Upper lobe of left lung (tissue), 6 donors: ENCODE data around the gene TAS2R46. TPM values are rescaled to one million over a fixed set of nuclear protein-coding genes. Genes with fewer than 3 reads are reported as not detected.

ENCODE experiments used
- ATAC-seq, 2 donors: fragments of 200-7000 bp; cut with Tn5 transposase; one replicate each; pipeline ENCODE4 v1.9.1; 2022; ENCODE audit warnings: mild to moderate bottlenecking in 2 of 2, moderate library complexity in 2 of 2; ENCODE audit not compliant: low FRiP score in 2 of 2
- DNase-seq, 2 donors: peaks; one replicate each; pipeline ENCODE4 v3.0.0-alpha.2; 2019 to 2020
- H3K27ac ChIP-seq, 4 donors: fragments of 200-600 bp; sonication (generic); one replicate each; pipeline ENCODE4 v1.5.1; 2016 to 2019
- H3K27me3 ChIP-seq, 4 donors: fragments of 200-600 bp; sonication (generic); one replicate each; pipeline ENCODE4 v1.5.1; 2017 to 2019
- H3K36me3 ChIP-seq, 4 donors: fragments of 200-600 bp; sonication (generic); one replicate each; pipeline ENCODE4 v1.5.1; 2016 to 2019
- H3K4me1 ChIP-seq, 4 donors: fragments of 200-600 bp; sonication (generic); one replicate each; pipeline ENCODE4 v1.5.1; 2018 to 2019
- H3K4me3 ChIP-seq, 4 donors: fragments of 200-600 bp; sonication (generic); one replicate each; pipeline ENCODE4 v1.5.1; 2017 to 2019; ENCODE audit warnings: mild to moderate bottlenecking in 2 of 4, moderate library complexity in 1 of 4
- H3K9me3 ChIP-seq, 4 donors: fragments of 200-600 bp; sonication (generic); one replicate each; pipeline ENCODE4 v1.5.1; 2018 to 2019
- EP300 ChIP-seq, 4 donors: sonication (generic); formaldehyde crosslinking; IDR thresholded peaks; one replicate each; pipeline ENCODE4 v1.5.1; 2017; ENCODE audit warnings: antibody characterized with exemption in 4 of 4, control low read depth in 2 of 4
- POLR2A ChIP-seq, 4 donors: fragments of 450-650 bp; IDR thresholded peaks; one replicate each; pipeline ENCODE4 v1.5.1; 2016 to 2017; ENCODE audit warnings: antibody characterized with exemption in 4 of 4, mild to moderate bottlenecking in 2 of 4
- POLR2AphosphoS5 ChIP-seq, 2 donors: sonication (generic); formaldehyde crosslinking; IDR thresholded peaks; one replicate each; pipeline ENCODE4 v1.5.1; 2017; ENCODE audit warnings: antibody characterized with exemption in 2 of 2
- WGBS, 2 donors: methylation state at CpG; one replicate each; pipeline ENCODE4 v1.1.5; 2017 to 2018; 5-methylcytosine and 5-hydroxymethylcytosine counted together
- total RNA-seq, 6 donors: library from RNA; depleted of rRNA in 4 of 6; stranded (reverse); fragments of >200 nt in 4 of 6; gene quantifications; one replicate each; pipeline versions ENCODE4 v1.1.0 to v1.2.1, GENCODE V29; 2016 to 2021
- TF ChIP-seq, protein P1 (sequence below), 6 experiments: fragments of 450-650 bp in 4 of 6; fragments of 200-600 bp in 2 of 6; sonication (generic) in 2 of 6; IDR thresholded peaks; one replicate each; pipeline ENCODE4 v1.5.1; 2016 to 2019; ENCODE audit warnings: antibody characterized with exemption in 6 of 6
- donor health status: DM: no; HTN: no; CAD: no; lungs with moderate emphysema.
- donor health status: DM: no; HTN: yes; CAD: no; lungs with severe emphysema.

TAS2R46 gene
- total RNA-seq, 6 donors from 2014 or later: 0.47 to 7.1 (median 2.2) TPM; not detected in 1

DNA sequence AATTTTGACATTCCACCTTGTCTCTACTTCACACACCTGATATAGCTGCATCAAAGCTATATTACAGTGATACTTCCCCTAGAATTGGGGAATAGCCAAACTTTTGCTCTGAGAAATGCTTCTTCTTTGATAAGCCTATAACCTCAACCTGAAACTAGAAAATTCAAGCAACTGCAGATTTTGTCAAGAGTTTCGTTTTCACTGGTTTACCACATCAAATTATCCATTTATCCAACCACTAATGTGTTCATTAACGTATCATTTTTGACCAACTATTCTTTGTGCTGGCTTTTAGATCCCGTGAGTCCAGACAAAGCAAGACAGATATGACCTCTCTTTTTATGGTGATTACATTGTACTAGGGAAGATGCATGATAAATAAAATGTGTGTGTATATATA is 13.5 kb upstream of the TAS2R46 start:
- Histone ChIP-seq H3K9me3 (no peaks in the 10 kb centered on the region), H3K27ac (no peak overlapping the region), H3K4me3 (no peak overlapping the region), H3K27me3 (no peaks in the 10 kb centered on the region), H3K4me1 (no peaks in the 10 kb centered on the region), H3K36me3 (no peaks in the 10 kb centered on the region)
- WGBS, 2 donors: 70 to 83% methylated on average over 3 of the region's 3 CpGs
- ATAC-seq (no peak), DNase-seq (no peak)
- no peak for TF ChIP-seq EP300 (IDR thresholded peaks at IDR 0.05)
- TF ChIP-seq, protein P1, sequence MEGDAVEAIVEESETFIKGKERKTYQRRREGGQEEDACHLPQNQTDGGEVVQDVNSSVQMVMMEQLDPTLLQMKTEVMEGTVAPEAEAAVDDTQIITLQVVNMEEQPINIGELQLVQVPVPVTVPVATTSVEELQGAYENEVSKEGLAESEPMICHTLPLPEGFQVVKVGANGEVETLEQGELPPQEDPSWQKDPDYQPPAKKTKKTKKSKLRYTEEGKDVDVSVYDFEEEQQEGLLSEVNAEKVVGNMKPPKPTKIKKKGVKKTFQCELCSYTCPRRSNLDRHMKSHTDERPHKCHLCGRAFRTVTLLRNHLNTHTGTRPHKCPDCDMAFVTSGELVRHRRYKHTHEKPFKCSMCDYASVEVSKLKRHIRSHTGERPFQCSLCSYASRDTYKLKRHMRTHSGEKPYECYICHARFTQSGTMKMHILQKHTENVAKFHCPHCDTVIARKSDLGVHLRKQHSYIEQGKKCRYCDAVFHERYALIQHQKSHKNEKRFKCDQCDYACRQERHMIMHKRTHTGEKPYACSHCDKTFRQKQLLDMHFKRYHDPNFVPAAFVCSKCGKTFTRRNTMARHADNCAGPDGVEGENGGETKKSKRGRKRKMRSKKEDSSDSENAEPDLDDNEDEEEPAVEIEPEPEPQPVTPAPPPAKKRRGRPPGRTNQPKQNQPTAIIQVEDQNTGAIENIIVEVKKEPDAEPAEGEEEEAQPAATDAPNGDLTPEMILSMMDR (IDR thresholded peaks at IDR 0.05): no peak
- no peak for TF ChIP-seq POLR2A (IDR thresholded peaks at IDR 0.05)
- no peak for TF ChIP-seq POLR2AphosphoS5 (IDR thresholded peaks at IDR 0.05)

DNA sequence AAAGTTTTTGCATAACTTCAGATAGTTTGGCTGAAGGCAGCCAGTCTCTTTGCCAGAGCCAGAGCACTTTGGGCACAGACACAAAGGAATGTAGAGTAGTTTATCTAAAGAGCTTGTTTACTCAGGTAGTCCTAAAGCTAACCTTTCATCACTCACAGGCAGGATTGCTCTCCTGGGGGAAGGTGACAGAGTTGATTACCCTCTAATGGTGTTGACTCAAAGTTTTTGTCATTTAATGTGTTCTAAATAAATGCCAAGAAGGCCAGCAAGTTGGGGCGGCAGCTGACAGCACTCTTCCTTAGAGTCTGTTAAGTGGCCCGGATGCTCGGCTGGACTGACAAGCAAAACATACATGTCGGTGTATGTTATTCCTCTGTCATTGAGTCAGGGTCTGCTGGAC is 9.3 kb upstream of the TAS2R46 start:
- no peaks in the 10 kb centered on the region for H3K36me3 ChIP-seq
- no peaks in the 10 kb centered on the region for H3K9me3 ChIP-seq
- no peak for DNase-seq
- H3K4me3 ChIP-seq: no peak overlapping the region
- H3K27me3 ChIP-seq: no peaks in the 10 kb centered on the region
- H3K4me1 ChIP-seq: no peaks in the 10 kb centered on the region
- WGBS, 2 donors: 70% methylated on average over 4 of the region's 4 CpGs; no CpG with 5 or more reads in 1 of the 2 donors
- TF ChIP-seq EP300 (IDR thresholded peaks at IDR 0.05) (no peak), POLR2AphosphoS5 (IDR thresholded peaks at IDR 0.05) (no peak), POLR2A (IDR thresholded peaks at IDR 0.05) (no peak)
- TF ChIP-seq, protein P1 (IDR thresholded peaks at IDR 0.05): no peak
- ATAC-seq: no peak
- H3K27ac ChIP-seq: no peak overlapping the region

- Histone ChIP-seq H3K9me3 (no peaks in the 10 kb centered on the region), H3K4me1 (no peaks in the 10 kb centered on the region), H3K4me3 (no peak overlapping the region), H3K27ac (no peak overlapping the region), H3K27me3 (no peaks in the 10 kb centered on the region), H3K36me3 (no peaks in the 10 kb centered on the region)
- TF ChIP-seq EP300 (IDR thresholded peaks at IDR 0.05): no peak
- TF ChIP-seq POLR2A (IDR thresholded peaks at IDR 0.05): no peak
- no peak for TF ChIP-seq POLR2AphosphoS5 (IDR thresholded peaks at IDR 0.05)
- TF ChIP-seq, protein P1 (IDR thresholded peaks at IDR 0.05): no peak
- no peak for ATAC-seq
- no peak for DNase-seq
- 52 to 68% methylated on average over 1 of the region's 1 CpG for WGBS, 2 donors
These were observed 8.9 kb upstream of the TAS2R46 start for GRCh38 chr12:11070999-11071398.

GRCh38 chr12:11069854-11070365 is 7.8 kb upstream of the TAS2R46 start:
- no peak overlapping the region for H3K27ac ChIP-seq
- H3K9me3 ChIP-seq: no peaks in the 10 kb centered on the region
- H3K4me1 ChIP-seq: no peaks in the 10 kb centered on the region
- H3K36me3 ChIP-seq: no peaks in the 10 kb centered on the region
- H3K4me3 ChIP-seq: no peak overlapping the region
- ATAC-seq: no peak
- 78 to 87% methylated on average over 5 of the region's 5 CpGs for WGBS, 2 donors
- TF ChIP-seq POLR2A (IDR thresholded peaks at IDR 0.05) (no peak), POLR2AphosphoS5 (IDR thresholded peaks at IDR 0.05) (no peak), EP300 (IDR thresholded peaks at IDR 0.05) (no peak)
- TF ChIP-seq, protein P1 (IDR thresholded peaks at IDR 0.05): no peak
- DNase-seq: no peak
- H3K27me3 ChIP-seq: no peaks in the 10 kb centered on the region

DNA sequence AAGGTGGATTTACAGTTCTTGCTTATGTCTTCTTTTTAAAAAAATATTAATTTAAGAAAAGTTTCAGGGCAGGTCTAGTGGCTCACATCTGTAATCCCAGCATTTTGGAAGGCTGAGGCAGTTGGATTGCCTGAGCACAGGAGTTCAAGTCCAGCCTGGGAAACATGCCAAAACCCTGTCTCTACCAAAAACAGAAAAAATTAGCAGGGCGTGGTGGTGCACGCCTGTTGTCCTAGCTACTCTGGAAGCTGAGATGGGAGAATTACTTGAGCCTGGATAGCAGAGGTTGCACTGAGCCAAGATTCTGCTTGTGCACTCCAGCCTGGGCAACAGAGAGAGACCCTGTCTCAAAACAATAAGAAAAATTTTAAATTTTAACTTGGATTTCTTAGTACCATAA is 5.4 kb upstream of the TAS2R46 start:
- H3K27ac ChIP-seq: no peak overlapping the region
- no peaks in the 10 kb centered on the region for H3K27me3 ChIP-seq
- no peaks in the 10 kb centered on the region for H3K4me1 ChIP-seq
- ATAC-seq: peak in 1 of 2 donors; percentile 26
- DNase-seq: no peak
- WGBS, 2 donors: 57 to 70% methylated on average over 2 of the region's 2 CpGs
- no peaks in the 10 kb centered on the region for H3K9me3 ChIP-seq
- H3K36me3 ChIP-seq: no peaks in the 10 kb centered on the region
- H3K4me3 ChIP-seq: no peak overlapping the region
- no peak for TF ChIP-seq POLR2AphosphoS5 (IDR thresholded peaks at IDR 0.05)
- TF ChIP-seq, protein P1 (IDR thresholded peaks at IDR 0.05): no peak
- TF ChIP-seq EP300 (IDR thresholded peaks at IDR 0.05): no peak
- no peak for TF ChIP-seq POLR2A (IDR thresholded peaks at IDR 0.05)
